ENCODE measurements around the gene IFT122.

Gene IFT122

DNA sequence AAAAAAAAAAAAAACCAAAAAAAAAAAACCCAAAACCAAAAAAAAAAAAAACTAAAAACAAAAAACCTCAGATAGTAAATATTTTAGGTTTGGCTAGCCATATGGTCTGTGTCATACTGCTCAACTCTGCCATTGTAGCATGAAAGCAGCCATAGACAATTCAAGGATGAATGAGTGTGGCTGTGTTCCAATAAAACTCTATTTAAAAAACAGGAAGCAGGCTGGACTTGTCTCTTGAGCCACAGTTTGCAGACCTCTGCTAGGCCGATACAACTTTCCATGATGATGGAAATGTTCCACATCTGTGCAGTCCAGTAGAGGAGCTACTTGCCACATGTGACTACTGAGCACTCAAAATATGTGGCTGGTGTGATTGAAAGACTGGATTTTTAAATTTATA lies 22.7 kb upstream of the IFT122 start:
- no peak for DNase-seq

DNA sequence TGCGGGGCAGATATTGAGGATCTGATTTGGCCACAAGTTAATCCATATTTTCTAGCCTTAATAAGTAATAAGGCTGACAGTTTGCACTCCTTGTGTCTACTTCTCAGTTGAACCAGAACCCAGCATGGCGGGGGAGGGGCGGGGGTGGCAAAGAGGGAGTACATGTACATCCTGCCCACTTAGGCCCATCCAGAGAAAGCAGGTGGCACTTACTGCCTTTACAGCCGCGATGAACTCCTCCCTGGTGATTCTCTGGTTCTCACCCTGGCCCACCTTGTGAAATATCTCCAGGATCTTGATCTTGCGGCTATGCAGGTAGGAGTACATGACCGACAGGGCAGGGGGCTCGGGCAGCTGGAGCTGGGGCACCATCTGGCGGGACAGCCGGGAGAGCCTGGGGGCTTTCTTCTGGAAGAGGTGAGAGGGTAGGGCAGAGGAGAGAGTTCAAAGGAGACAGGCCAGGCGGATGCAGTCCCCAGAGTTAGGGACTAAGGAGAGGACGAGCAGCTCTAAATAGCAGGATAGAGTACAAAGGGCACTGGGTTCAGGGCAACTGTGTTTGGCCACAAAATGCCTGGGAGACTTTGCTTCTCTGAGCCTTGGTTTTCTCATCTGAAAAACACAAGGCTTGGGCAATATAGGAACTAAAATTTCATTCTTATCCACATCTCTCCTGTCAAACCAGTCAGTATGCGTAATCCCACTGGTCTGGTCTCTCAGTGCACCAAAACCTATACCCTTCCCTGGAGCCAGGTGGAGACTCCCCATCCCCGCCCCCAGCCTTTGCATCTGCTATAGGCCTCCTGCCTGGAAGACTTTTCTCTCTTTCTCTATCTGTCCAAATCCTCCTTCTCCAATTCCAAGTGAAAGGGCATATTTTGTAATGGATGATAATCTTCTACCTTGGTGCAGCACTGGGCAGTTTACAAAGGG lies 21.7 kb upstream of the IFT122 start:
- no peak for DNase-seq

DNA sequence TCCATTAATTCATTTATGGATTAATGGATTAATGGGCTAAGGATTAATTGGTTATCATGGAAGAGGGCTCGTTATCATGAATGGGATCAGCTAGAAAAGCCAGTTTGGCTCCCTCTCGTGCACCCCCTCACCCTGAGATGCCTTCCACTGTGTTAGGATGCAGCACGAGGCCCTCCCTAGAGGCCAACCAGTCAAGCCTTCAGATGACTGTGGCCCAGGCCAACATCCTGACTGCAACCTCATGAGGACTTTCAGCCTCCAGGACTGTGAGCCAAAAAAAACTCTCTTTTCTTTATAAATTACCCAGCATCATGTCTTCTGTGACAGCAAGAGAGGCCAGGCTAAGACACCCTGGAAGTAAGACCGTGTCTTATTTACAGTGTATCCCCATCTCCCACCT lies 20.5 kb upstream of the IFT122 start:
- no peak for DNase-seq

DNA sequence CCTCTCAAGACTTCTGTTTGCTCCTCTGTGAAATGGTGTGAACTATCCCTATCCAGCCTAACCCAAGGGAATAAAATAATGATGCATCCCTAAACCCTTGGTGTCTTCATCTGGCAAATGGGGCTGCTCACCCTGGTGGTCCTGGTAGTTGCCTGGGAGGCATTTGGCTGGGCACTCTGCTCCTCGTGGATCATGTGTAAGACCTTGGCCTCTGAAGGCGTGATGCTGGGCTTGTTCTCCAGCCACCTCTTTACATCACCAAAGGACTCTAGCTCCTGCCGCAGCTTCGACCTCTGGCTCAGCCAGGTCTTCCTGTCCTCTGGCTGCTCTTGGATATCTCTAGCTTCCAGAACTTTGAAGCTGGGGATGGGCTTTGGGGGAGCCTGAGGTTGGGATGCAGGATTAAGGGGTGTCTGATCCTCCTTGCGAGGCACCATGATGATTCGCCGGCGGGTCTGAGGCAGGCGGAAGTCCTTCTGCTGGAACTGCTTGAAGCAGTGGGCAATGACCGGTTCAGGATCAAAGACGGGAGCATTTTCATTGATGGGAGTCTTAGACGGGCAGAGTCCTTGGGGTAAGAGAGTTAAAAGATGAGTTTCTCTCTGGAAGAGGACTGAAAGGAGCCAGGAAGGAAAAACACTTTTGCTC lies 18.7 kb upstream of the IFT122 start:
- no peak for DNase-seq

DNA sequence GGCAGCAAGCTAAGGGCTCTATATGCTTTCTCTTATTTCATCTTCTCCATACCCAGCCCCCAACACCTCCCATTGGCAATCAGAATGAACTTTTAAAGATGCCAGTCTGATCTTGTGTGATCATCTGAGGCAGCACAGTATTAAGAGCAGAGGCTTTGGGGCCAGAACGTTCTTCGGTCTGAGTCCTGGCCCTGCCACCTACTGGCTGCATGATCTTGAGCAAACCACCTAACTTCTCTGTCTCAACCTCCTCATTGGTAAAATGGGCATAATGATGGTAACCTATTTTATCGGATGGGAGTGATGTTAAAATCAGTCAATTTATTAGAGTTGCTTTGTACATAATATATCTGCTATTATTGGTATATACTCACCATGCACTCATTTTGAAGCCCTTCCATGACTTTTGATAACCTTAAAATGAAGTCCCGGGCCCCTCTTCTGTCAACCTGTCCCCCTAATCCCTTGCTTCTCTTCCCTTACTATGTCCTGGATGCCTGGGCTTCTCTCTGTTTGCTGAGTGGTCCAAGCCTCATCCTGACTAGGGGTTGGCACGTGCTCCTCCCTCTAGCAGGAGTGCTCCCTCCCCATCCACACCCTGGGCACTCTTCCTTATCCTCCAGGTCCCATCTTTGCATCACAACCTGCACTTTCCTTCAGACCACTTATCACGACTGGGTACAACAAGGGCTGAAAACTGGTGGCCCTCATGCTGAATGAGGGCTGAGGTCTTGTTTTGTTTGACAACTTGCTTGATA lies 17.9 kb upstream of the IFT122 start:
- DNase-seq = no peak

DNA sequence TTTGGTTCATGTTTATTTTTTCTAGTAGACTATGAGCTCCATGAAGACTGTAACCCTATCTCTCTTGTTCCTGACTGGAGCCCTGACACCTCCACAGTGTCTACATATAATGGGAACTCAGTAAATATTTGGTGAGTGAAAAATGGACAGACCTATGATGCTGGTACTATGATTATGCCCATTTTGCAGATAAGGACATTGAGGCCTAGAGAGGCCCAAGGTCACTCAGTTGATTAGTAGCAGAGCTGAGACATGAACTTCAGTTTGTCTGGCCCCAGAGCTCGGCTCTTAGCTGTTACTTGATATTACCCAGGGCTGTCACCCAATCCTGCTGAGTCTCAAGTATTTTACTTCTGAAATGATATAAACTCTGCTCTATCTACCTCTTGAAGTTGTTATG lies 17.1 kb upstream of the IFT122 start:
- no peak for DNase-seq

DNA sequence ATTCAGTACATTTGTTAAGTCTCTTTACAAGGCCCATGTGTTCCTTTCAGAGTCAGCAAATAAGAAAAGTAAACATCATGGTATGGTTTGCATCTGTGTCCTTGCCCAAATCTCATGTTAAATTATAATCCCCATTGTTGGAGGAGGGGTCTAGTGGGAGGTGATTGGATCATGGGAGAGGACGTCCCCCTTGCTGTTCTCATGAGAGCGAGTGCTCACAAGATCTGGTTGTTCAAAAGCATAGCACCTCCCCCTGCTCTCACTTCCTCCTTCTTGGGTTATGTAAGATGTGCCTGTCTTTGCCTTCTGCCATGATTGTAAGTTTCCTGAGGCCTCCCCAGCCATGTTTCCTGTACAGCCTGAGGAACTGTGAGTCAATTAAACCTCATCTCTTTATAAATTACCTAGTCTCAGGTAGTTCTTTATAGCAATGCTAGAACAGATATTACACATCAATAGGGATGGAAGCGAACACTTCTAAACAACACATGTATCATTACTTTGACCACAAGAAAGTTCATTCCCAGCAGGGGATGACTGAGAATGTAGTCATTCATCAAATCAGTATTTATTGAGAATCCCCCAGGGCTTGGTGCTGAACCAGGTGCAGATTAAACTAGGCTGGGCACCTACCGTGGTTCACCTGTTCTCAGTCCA lies 15.7 kb upstream of the IFT122 start:
- no peak for DNase-seq

DNA sequence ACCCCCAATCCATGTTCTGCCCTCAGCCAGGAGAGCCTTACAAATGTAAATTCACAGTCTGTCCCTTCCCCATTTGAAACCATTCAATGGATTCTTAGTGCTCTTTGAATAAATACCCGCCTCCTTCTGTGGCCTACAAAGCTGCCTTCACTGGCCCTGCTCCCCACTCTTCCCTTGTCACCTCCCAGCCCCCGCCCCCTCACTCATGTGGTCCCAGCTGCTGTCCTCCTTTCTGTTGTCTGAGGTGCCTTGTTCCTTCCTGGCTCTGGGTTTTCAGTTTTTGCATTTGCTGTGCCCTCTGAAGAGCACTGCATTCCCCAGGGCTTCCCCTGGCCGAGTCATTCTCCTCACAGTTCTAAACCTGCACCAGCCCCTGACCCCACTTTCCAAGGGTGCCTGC lies 14.8 kb upstream of the IFT122 start:
- DNase-seq = no peak

DNA sequence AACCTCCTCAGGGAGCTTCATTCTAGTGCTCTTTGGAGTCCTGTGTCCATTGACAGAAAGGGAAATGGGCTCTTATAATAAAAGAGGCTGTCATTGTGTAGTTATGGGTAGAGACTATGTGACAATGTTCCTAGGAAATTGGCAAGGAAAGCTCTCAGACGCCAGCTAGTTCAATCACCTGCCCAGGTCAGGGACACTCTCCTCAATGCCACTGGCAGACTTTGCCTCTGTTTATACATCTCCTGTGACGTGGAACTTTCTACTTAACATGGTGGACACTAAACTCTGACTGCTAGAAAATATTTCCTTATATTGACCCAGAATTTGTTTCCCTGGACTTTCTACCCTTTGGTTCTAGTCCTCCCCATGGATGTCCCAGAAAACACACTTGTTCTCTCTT lies 14.4 kb upstream of the IFT122 start:
- no peak for DNase-seq

DNA sequence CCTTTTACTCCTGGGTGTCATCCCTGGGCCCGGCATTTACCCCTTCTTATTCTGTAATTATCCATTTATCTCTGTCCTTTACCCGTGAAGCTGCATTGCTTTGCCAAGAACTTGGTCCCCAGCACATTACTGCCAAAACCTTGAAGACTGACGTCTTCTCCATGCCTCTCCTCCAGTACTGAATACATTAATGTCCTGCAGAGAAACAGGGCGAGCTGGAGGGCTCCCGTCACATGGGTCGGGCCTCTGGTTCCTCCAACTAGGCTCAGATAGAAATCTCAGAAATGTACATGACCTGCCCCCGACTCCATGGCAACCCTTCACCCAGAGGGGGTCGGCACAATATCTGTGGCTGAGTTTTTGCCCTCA lies 12.0 kb upstream of the IFT122 start:
- no peak for DNase-seq

DNA sequence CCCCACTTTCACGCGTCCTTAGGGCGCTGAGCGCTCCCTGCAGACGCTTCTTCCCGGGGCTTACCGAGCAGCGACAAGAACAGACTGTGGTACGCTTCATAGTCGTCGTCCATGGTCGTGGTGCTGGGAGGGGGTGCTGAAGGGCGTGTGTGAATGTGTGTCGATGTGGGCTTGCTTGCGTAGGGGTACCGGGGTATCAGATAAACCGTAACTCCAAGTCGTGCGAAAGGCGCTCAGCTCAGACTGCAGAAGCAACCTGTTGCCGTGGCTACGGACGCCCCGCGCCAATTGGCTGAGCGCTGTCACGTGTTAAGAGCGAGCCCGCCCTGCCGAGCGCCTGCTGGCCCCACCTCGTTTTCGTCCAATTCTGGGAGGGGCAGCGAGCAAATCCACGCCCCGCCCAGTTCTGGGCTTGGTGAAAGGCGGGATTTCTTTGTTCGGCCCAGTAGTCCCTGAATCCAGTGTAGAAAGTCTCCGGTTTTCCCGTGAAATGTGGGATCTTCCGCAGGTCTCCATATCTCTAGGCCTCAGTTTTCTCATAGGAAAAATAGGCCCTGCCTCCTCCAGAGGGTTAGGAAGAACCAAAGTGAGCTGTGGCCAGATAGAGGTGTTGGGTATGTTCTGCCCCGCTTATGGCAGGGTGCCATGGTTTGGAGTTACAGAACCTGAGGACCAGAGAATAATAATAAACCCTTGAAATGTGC lies 11.5 kb upstream of the IFT122 start, which contains the start of gene EFCAB12:
Gene EFCAB12, minus strand, starts transcription at position 261 of the 704 bp plus-strand sequence. Its CDS starts 148 bp downstream, at position 113.
- DNase-seq = peak; percentile 68

DNA sequence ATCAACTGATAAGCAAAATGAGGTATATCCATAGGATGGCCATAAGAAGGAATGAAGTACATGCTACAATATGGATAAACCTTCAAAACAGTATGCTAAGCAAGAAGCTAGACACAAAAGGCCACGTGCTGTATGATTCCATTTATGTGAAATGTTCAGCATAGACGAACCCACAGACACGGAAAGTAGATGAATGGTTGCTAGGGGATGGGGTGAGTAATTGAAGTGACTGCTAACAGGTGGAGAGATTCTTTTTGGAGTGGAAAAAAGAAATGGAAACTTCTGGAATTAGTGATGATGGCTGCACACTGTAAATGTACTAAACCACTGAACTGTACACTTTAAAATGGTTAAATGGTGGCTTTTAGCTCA lies 11.0 kb upstream of the IFT122 start:
- DNase-seq = no peak

DNA sequence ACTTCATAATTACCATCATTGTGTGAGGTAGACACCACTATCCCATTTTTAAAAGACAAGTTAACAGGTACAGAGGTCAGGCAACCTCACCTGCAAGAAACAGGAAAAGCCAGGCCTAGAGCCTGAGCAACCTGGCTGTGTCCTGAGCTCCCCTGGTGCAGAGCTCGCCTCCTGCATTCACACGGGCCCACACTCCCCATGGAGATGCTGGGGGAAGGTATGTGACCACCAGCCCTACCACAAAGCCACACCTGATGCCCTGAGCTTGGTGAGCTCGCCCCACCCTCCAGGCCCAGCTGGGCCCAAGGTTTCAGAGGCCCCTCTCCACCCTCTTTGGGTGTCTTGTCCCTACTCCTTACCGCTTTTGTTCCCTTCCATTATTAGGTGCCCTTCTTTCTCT lies 10.4 kb upstream of the IFT122 start:
- DNase-seq = no peak

DNA sequence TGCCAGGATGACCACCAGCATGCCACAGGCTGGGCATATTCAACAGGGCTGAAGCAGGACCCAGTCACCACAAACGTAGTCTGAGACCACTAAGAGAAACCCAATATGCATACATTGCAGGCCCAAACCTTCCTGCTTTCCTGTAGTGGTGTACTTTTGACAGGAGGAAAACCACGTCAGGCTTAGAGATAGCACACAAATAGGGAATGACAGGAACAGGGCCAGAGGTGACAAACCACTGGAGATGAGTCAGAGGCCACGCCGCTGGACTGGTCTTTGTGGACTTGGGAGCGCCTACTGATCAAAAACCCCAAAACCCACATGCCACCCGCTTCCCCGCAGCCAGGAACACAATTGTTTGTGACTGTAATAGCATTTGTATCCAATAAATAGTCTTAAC lies 8.0 kb upstream of the IFT122 start:
- DNase-seq = no peak

DNA sequence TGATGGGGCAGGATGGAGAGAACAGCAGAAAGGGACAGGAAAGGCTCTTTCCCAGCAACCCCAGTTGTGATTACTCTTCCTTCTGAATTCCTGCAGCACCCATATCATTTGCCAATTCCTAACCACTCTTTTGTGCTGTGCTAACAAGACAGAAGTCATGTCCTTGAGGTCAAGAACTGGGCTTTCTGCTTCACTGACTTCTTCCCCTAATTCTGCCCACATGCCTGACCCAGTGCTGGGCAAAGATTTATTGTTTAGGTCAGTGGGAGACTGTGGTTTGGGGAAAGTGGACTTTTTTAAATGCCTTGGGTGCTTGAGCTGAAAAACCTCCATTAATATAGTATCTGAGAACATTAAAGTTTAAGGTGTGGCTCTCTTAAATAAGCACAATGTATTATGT lies 7.4 kb upstream of the IFT122 start:
- DNase-seq = no peak

DNA sequence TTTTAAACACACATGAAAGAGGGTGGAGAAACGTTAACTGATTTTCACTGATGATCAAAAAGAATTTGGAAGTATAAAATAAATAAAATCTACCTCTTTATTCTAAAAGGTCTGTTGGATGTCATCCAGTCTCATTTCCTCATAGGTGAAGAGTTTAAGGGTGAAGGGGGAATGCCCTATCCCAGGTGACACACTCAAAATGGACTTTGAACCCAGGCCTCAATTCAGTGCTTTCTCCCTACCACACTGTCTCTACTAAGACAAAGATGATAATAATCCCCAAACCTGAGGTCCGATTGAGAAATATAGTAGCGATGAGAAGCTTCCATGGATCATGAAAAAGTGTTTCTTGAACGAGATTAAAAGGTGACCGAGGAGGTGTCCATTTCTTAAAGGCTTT lies 6.5 kb upstream of the IFT122 start:
- DNase-seq = no peak

DNA sequence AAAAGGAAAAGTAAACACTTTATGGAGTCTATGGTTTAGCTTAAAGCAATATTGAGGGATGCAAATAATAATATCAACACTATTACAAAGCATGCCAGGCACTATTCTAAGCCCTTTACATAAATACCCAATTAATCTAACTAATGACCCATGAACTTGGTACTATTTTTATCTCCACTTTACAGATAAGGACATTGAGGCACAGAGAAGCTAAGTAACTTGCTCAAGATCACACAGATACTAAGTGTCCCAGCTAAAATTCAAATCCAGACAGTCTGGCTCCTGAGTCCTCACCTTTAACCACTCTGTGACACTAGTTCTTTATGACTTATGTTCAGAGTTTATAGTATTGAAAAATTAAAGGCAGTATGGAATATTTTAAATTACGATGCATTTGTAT lies 5.9 kb upstream of the IFT122 start:
- no peak for DNase-seq

DNA sequence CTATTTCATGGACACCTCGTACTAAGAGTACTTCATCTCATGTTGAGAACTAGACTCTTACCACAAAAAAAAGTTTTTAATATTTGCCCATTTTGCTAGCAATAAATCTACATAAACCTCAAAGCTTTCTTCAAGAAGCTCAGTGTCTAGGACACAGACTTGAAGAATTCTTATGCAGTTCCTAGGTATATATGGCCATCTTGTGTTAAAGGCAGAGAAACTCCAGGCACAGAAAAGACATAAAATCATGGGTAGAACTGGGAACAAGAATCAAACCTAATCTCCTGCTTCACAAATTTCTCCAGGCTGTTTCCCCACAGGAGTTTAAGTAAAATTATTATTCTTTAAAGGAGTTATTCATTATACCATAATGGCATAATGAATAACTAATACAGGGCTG lies 4.7 kb upstream of the IFT122 start:
- no peak for DNase-seq

DNA sequence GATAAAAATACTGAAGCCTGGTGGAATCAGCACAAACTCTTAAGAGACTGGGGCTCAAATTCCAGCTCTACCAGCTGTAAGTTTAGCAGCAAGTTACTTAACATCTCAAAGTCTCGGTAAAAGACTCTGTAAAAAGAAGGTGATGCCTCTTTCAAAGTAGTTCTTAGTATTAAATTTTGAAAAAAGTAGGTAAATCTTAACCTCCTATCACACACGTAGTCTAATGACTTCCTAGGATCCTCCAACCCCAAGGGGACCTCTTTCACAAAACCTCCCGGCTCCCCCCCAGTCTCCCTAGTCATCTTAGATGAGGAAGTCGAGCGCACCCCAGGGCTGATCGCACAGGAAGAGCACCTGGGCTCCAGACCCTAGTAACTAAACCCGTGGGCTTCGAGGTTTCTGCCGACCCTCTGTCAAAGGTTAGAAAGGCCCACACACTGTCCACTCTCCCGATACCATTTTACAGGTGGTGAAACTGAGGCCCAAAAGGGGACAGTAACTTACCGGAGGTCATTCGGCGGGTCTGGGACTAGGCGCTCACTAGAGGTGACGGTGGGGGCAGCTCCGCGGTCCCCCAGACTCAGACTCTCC lies 703 bp upstream of the IFT122 start:
- DNase-seq = no peak

DNA sequence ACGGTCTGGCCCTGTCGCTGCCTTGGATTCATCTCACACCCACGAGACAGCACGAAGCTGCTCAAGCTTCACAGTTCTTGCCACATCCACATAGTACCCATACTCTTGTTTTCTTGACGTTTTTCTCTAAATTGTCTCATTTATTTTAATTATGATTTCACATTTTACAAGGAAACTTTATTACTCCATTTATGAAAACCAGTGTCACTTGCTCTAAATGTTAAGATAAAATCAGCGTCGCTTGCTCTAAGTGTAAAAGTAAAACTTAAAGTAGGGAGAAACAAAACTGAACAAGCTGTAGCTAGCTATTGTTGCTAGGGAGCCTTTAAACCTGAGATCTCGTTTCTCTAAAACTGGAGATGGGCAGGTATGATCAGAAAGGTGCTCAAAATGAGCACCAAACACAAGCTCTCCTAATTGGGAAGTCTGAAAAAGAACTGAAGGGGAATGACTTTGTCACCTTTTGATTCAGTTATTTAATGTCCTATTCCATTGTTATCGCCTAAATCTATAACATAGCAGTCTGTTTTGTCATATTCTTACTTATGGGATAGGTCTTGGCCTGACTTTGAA lies 680 bp downstream of the IFT122 start:
- DNase-seq = no peak

DNA sequence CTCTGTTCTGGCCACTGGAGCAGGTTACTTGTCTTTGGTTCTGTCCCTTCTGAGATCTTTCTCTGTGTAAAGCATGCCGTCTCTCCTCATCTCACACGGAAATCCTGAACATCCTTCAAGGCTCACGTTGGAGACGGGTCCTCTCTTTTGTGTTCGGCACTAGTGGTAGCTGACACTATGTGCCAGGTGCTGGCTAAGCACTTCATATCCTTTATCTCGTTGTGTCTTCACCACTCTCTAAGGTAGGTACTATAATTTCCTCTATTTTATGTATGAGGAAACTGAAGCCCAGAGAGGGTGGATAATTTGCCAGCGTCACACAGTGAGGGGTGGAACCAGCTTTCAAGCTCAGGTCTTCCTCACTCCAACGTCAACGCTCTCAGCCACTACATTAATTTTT lies 1.2 kb downstream of the IFT122 start:
- DNase-seq = no peak

DNA sequence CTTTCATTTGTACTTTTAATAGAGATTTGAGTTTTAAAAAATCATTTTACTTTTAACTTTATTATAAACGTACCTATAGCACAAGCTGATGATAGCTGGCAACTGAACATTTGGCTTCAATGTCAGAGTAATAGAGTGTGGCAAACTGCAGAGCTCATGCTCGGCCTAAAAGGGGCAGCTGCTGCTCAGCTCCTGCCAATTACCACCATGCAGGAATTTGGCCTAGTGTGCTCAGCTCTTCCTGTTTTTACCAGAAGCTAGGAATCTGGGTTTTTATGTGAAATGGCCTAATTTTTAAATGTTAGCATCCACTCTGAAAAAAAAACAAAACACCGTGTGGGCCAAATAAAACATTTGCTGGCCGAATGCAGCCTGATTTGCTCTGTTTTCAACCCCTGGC lies 1.8 kb downstream of the IFT122 start:
- no peak for DNase-seq

All from GOT3 (cell line).